M059J (cell line): Measurements from ENCODE around the gene CNTN1. TPM values are rescaled to one million over a fixed set of nuclear protein-coding genes. Genes with fewer than 3 reads are reported as not detected.
"Not testable (repeated sequence)": the region's sequence is repeated elsewhere in the genome, so short reads cannot be mapped to it uniquely, and the experiment has no call there.

Experiments used
- DNase-seq: peaks from one replicate; pipeline ENCODE4 v3.0.0-alpha.2; 2012; ENCODE audit warnings: low read depth
- total RNA-seq: library from RNA; depleted of rRNA; stranded (reverse); fragments of >200 nt; shearing (Covaris generic); gene quantifications from 2 replicates; pipeline ENCODE4 v1.2.3, GENCODE V29; 2014

The CNTN1 gene
- total RNA-seq, 1 experiment from 2014 or later: 0.74 TPM

DNA sequence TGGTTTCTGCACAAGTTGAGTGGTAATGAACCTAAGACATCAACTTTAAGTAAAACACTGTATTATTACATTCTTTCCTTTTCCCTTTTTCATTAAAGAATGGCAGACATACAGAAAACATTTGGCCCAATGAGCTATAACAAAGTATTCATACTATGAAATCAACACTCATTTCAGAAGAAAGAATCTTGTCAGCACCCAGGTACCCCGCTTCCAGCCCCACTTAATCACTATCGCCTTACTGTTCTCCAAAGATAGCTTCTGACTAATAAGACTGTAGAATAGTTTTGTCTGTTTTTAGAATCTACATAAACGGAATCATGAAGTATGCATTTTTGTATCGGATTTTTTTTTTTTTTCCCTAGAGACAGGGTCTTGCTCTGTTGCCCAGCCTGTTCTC is 9.5 kb downstream of the CNTN1 start:
- no peak for DNase-seq

DNA sequence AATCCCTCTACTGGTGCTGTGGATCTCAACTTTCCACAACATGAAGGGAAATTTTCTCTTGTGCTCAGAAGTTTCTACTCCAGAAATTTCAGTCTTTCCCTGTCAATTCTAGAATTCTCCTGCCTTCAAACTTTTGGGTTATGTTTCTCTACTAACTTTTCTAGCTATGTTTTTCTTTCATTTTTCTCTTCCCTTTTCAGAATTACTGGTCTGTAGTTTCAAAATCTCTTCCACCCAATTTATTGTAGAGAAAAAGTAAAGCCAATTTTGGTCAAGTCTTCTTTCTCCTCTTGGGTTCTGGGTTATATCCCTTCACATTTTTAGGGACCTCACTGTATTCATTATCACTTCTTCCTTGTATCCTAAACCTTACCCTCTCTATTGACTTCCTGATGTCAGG is 18.9 kb downstream of the CNTN1 start:
- no peak for DNase-seq

DNA sequence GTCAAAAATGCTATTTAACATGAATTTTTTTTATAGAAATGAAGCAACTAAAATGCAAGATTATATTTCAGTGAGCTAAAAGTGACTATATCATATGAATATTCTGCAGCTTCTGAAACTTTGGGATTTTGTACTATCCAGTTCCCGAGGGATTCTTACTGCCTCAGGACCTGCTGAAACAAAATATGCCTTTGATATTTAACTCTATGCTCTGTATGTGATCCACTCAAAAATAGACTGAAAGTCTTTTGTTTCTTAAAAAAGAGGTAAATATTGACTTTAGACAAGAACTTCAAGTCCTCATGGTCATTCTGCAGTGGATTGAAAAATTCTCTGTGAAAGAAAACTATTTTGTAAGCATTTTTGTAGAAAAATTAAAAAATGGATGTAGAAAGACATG is 22.4 kb downstream of the CNTN1 start:
- no peak for DNase-seq

DNA sequence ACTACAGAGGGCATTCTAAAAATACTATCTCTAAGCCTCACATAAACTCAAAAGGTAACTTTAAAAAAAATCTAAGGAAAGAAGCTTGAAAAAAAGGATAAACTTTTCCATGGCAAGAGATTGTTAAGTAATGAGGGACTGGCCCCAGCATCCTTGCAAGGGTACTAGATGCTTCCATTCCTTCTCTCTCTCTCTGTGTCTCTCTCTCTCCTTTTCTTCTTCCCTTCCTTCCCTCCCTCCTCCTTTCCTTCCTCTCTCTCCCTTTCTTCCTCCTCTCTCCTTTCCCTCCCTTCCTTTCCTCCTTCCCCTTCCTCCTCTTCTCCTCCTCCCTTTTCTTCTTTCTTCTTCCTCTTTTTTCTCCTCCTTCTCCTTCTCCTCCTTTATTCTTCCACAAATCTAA is 23.8 kb downstream of the CNTN1 start:
- no peak for DNase-seq

DNA sequence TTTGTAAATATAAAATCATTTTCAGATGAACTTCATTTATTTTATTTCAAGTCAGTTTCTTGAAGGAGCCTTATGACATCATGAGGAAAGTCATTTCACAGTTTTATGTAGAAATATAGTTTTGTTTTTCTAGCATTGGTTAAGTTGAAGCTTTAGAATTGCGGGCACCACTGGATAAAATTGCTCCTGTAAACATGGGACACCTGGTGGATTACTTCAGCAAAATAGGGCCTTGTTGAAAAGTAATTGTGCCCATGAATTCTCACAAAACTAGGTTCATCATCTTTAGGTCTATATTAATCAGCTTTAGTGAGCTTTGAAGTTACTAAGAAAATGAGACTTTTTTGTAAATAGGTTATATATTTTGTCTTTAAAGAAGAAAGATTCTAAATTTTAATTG is 25.3 kb downstream of the CNTN1 start:
- no peak for DNase-seq

DNA sequence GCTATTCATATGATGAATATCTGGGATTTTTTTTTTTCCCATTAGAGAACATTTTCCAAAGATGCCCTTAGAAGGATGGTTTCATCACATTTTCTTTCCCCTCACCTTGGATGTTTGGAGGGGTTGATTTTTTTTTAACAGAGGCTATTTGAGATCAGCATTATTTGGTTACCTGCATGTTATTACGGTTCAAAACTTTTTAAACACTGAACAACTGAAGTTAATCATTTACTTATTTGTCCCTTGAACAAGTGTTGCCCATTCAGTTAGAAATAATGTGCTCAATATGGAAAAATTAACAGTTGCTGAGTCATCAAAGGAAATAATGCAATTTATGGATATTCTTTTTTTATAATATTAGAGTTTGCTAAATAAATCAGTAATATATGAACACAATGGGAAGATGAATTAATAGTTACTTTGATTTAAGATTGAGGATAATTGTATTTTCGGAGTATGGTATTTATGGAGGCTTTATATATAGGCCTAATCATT is 26.7 kb downstream of the CNTN1 start:
- no peak for DNase-seq

DNA sequence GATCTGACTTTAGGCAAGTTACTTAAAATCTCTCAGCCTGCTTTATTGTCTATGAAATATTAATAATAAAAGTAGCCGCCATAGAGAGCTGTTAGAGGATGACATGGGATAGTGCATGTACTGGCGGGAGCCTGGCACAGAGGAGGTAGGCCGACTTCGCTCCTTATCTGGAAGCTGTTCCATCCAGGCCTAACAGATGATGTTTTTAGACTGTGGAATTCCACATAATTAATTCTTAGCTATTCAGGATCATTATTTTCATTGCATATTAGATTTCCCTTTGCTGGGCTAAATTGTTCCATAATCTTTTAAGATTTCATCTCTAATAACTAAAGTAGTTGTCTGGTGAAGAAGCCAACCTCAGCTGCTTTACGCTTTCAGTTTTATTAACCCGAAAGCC is 30.8 kb downstream of the CNTN1 start:
- DNase-seq: no peak

DNA sequence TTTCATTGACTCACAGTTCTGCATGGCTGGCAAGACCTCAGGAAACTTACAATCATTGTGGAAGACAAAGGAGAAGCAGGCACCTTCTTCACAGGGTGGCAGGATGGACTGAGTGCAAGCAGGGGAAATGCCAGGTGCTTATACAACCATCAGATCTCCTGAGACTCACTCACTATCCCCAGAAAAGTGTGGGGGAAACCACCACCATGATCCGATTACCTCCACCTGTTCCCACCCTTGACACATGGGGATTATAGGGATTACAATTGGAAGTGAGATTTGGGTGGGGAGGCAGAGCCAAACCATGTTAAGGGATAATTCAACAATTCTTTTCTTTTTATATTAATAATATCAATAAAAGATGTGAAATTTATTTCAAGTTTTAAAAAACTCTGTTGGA is 34.1 kb downstream of the CNTN1 start:
- DNase-seq: no peak

DNA sequence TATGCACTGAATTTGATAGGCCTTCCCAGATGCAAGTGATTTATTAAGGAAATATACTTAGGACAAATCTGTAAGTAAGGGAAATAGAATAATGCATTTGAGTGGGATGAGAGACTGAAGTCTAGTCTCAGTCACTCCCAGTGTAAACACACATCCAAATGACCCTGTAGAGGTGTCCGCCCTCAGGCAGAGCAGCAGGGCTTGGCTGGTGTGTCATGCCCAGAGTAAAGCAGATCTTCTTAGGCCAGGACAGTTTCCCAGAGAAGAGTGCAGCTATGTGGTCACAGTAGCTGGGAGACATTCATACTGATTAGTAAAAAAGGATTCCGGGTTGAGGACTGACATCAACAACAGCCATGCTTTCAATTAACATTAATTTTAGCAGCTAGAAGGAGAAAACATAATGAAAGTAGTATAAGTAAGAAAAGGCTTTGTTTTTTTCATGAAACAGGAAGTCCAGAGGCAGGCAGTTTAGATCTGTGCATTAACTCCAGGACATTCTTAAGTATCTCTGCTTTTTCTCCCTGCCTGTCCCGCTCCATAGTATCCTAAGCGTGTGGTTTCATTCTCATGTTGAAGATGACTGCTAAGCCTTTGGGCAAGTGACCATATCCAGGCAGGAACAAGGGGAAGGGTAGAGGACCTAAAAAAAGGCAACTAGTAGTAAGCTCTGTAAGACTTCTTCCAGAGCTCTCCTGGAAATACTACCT is 35.7 kb downstream of the CNTN1 start:
- no peak for DNase-seq

DNA sequence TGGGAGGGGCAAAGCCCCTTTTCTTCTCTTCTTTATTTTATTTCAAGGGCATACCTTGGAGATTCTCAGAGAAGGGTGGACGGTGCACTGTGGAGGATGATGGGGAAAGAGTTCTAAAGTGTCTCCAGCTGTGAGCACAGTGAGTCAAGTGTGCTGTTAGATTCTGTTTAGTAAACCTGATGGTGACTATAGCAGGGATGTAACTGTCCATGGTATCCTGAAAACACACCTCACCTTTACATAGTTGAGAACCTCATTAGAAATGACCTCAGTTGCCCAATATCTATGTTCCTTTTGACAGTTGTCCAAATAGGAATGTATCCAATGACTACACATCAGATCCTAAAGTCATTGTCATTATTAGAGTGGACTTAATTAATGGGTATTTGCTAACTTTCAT is 38.0 kb downstream of the CNTN1 start:
- DNase-seq: no peak

DNA sequence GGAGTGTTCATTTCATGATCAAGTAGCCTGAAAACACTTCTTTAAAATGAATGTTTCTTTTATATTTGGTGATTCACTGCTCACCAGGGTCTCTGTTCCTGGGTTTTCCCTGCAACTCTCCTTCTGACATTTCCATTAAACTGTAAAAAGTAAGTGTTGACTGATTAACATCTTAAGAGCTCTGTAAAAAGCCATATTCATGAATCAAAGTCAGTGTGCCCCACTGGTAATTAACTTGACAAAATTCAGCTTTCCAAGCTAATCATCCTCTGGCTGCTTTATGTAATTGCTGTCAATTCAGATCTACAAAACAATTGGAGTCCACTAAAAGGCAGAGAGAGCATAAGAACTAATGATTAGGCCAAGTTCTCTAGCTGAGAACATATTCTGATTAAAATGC is 41.6 kb downstream of the CNTN1 start:
- no peak for DNase-seq

DNA sequence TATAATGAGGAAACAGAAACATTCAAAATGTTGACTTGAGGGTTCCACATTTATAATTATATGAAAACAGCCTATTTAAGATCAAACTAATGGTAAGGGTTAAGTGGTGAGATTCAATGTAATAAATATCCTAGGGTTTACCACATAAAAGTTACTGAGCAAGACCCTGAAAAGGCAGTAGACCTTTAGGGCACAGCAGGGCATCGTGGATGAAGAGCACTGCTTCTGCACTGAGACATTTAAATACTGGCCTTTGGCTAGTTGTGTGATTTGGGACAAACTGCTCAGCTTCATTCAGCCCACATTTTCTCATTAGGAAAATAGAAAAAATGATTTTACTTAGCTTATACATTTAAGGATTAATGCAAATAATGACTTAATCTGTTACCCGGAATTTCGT is 42.0 kb downstream of the CNTN1 start:
- no peak for DNase-seq

DNA sequence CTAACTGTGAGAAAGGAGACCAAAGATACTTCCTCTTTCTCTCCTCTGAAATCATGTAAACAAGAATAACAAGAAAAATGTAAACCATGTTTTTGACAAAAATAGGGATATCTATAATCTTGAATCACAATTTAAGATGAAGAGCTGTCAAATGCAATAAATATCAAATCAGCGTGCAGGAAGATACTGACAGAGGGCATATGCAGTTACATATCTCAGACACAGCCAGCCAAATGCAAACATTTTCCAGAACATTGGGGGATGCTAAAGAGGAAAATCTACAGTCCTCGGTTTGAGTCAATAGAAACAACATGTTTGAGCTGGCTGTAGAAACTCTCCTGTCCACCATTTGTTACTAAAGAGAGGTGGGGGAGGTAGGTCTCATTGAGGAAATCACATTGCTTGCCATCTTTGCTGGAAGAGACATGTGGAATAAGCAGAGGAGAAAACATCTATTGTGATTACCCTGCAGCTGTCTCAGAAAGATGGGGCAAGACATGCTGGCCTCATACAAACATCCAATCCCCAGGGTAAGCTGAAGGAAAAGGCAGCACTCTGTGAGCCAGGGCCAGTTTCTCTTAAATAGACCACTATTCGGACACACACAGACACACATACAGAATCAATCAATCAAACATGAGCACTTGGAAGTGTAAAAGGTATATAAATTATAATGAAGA is 43.5 kb downstream of the CNTN1 start:
- no peak for DNase-seq

DNA sequence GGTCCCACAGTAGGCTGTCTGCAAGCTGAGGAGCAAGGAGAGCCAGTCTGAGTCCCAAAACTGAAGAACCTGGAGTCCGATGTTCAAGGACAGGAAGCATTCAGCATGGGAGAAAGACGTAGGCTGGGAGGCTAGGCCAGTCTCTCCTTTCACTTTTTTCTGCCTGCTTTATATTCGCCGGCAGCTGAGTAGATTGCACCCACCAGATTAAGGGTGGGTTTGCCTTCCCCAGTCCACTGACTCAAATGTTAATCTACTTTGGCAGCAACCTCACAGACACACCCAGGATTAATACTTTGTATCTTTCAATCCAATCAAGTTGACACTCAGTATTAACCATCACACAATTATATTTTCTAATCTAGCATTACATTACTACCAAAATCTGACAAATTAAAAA is 45.2 kb downstream of the CNTN1 start:
- DNase-seq: not testable (repeated sequence)

DNA sequence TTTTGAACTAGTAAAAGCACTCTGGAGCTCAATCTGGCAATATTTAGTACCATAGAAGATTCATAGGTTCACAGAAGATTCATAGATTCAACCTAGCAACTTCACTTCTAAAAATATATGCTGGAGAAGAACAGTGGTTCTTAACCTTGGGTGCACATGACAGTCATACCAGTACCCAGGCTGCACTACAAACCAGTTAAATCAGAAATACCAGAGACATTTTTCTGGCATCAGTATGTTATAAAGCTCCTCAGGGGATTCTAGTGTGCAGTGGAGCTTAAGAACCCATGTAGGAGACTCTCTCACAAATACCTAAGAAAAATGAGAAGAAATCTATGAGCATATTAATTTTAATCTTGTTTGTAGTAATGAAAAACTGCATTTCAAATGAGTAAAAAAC is 46.6 kb downstream of the CNTN1 start:
- DNase-seq: no peak

DNA sequence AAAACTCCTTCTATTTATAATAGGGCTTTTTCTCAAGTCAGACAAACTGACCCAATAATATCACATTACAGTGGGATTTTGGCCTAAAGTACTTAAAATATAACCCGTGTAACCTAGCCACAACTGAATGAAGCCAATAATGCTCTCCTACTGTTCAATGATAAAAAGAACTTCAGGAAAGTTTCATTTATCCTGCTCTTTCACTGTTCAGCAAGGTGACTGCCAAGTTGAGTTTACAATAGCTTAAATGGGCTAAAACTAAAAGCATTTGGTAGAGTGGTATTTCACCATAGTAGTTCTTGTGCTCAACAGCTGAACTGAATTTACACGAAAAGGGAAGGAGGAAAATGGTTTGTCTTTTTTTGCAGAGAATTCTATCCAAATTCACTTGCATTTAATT is 49.8 kb downstream of the CNTN1 start:
- DNase-seq: no peak

DNA sequence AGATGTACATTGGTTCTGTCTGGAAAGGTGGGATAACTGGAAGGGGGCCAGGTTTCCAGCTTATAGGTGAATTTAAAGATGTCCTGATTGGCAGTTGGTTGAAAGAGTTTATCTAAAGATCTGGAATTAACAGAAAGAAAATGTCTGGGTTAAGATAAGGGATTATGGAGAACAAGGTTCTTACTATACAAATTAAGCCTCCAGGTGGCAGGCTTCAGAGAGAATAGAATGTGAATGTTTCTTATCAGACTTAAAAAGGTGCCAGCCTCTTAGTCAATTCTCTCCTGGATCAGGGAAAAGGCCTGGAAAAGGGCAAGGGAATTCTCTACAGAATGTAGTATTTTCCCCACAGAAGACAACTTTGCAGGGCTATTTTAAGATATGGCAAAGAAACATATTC is 53.1 kb downstream of the CNTN1 start:
- DNase-seq: no peak

DNA sequence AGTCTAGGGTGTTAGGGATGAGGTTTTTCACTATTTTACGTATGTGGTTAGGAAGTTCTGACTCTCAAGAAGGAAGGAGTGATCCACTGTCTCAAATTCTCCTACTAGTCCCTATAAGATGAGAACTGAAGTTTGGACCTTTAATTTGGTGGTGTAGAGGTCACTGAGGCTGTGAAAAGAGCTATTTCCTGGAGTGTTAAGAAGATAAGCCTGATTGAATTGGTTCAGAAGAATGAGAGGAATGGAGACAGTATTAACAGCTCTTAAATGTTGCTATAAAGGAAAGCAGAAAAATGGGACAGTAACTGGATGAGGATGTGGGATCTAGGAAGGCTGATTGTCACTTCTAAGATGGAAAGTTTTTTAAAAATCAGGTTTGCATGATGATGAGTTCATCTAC is 57.6 kb downstream of the CNTN1 start:
- DNase-seq: no peak

DNA sequence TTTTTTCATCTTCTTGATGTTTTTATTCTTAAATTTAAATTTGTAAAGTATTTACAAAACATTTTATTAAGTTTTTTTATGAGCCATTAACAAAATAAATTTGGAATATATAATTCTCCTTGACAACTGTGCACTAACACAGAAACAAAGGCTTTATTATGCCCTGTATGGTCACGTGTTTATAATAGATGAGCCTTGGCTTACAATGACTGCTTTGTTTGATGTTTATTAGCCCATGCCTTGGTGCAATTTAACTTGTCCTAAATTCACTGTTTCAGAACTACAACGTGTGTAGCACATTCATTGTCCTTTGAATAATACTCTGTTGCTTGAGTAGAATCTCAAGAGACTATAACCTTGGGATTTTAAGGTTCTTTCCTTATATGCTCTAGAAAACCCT is 59.8 kb downstream of the CNTN1 start:
- DNase-seq: no peak

DNA sequence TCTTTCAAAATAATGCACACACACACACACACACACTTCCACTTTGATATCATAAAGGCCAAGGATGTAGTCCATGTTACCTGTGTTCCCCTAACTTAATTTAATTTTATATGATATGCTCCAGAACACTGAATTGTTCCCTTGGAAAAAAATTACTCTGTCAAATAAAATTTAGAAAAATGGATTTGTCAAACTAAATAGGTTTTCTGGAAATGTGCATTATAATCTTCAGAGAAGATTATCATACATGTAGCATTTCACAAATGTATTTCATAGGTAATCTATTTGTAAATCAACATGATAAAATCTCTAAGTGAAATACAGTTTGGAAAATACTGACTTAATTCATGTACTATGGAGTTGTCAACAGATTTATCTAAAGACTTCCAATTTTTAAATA is 68.6 kb downstream of the CNTN1 start:
- no peak for DNase-seq

DNA sequence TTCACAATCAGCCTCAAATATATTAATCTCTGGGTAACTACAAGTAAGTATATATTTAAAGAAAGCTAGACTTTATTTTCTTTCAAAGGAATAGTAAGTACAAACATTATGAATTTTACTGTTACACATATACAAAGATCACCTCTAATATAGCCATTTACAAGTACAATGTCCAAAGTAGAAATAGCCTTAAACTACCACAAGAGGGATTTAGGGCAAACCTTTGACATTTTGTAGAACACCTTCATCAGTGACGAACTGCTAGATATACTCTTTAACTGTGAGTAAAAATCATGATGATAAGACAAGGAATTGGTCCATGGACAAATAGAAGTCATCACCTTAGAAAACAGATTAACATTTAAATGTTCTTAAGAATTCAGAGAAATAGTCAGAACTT is 69.8 kb downstream of the CNTN1 start:
- no peak for DNase-seq

DNA sequence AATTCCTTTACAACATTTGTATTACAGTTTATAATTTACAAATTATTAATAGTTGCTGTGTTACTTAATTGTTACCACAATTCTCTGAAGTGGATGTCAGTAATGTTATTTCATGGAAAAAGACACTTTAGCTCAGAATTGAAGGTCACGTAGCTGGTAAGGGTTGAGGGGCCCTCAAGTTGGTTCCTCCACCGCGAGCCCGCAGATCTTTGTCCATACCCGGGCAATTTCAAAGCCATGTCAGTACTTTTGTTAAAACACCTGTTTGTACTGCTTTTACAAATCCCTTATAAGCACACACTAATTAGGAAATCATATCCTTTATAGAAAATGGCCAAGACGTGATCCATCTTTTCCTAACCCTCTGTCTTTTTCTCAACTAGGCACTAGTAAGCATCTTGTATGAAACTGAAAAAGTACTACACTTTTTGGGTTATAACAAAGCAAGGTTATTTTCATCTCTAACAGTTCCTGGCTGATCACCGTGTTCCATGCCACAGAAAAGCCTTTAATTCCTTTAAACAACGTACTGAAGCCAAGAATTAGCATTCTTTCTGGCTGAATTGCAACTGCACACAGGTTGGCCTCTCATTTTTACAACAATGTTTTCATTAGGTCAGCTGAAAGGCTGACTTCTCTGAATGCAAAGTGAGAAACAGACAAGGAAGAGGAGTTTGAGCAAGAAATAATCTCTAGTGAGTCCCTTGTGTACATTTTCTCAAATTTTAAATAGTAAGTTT is 76.1 kb downstream of the CNTN1 start:
- DNase-seq: no peak

DNA sequence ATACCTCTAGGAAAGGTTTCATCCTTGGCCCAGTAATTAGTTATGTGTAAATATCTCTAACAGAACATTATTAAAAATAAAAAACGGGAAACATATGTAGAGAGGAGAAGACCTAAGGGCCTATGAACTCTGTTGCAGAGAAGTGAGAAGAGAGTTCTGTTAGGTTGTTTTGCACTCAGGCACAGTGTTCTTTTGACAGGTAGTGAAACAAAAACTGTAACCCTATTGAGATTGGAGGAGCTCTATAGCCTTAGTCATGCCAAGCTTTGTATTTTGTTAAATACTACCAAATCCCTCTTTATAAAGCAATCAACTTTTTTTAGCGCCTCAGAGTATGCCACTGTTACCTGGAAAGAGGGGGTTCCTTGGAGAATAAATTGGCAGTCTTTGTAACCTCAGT is 77.6 kb downstream of the CNTN1 start:
- no peak for DNase-seq
